HEK293 (cell line): ENCODE data around the gene PALMD.
A peak's percentile ranks its signal among the peaks of the same experiment; 100 is the strongest.

Experiments used
- CTCF ChIA-PET: fragments of 350-600 bp; formaldehyde crosslinking; extraction: SDS; loops from one replicate; lab custom pipeline; 2021; ENCODE audit warnings: antibody characterized with exemption; lab: Yijun Ruan, JAX
- POLR2A ChIA-PET: fragments of 300-600 bp; formaldehyde crosslinking; extraction: SDS; loops from one replicate; lab custom pipeline; 2020; ENCODE audit warnings: antibody characterized with exemption, inconsistent platforms; lab: Yijun Ruan, JAX
- H3K27ac ChIP-seq: fragments of 200-500 bp; sonication (Bioruptor generic); 2 replicates; pipeline ENCODE4 v1.5.1; 2014; ENCODE audit warnings: low read depth, low read length, control low read depth, inconsistent platforms; ENCODE audit errors: extremely low read depth
- H3K36me3 ChIP-seq, 2 experiments: fragments of 200-500 bp in 1 of 2; sonication (Bioruptor generic) in 1 of 2; 1 replicate in 1 of 2; 2 replicates in 1 of 2; pipeline ENCODE4 v1.5.1; 2014 to 2017; ENCODE audit warnings: inconsistent platforms in 2 of 2, low read length in 2 of 2; ENCODE audit not compliant: control insufficient read depth in 2 of 2, insufficient read depth in 1 of 2
- H3K4me1 ChIP-seq: fragments of 200-500 bp; sonication (Bioruptor generic); 2 replicates; pipeline ENCODE4 v1.5.1; 2014; ENCODE audit warnings: mild to moderate bottlenecking, low read length, inconsistent platforms; ENCODE audit not compliant: control insufficient read depth, insufficient read depth
- H3K4me3 ChIP-seq: 2 replicates; pipeline ENCODE4 v1.5.1; 2011; ENCODE audit warnings: low read depth, mild to moderate bottlenecking, control low read depth, low read length, moderate library complexity
- H3K9me3 ChIP-seq: fragments of 200-500 bp; sonication (Bioruptor generic); 2 replicates; pipeline ENCODE4 v1.5.1; 2014; ENCODE audit warnings: low read depth, low read length, inconsistent platforms; ENCODE audit not compliant: control insufficient read depth, insufficient read depth
- CTCF ChIP-seq: fragments of 450-650 bp; formaldehyde crosslinking; IDR thresholded peaks from 2 replicates; pipeline ENCODE4 v1.5.1; 2016; ENCODE audit warnings: missing biosample characterization, missing genetic modification characterization
- HOXA7 ChIP-seq: sonication (generic); formaldehyde crosslinking; IDR thresholded peaks from 2 replicates; pipeline ENCODE4 v1.8.1; 2022; ENCODE audit warnings: missing genetic modification reagents, borderline replicate concordance
- MYNN ChIP-seq: fragments of 450-650 bp; formaldehyde crosslinking; IDR thresholded peaks from 2 replicates; pipeline ENCODE4 v1.5.1; 2016; ENCODE audit warnings: missing biosample characterization, missing genetic modification characterization, borderline replicate concordance
- RBAK ChIP-seq: fragments of 450-650 bp; formaldehyde crosslinking; IDR thresholded peaks from 2 replicates; pipeline ENCODE4 v1.5.1; 2016; ENCODE audit warnings: missing biosample characterization, missing genetic modification characterization
- REST ChIP-seq: fragments of 450-650 bp; formaldehyde crosslinking; IDR thresholded peaks from 2 replicates; pipeline ENCODE4 v1.5.1; 2016; ENCODE audit warnings: missing biosample characterization, missing genetic modification characterization
- SP3 ChIP-seq: fragments of 450-650 bp; formaldehyde crosslinking; IDR thresholded peaks from 2 replicates; pipeline ENCODE4 v1.5.1; 2016; ENCODE audit warnings: missing biosample characterization, missing genetic modification characterization
- SP7 ChIP-seq: fragments of 450-650 bp; formaldehyde crosslinking; IDR thresholded peaks from 2 replicates; pipeline ENCODE4 v1.5.1; 2016; ENCODE audit warnings: missing biosample characterization, missing genetic modification characterization
- ZBTB20 ChIP-seq: fragments of 450-650 bp; formaldehyde crosslinking; IDR thresholded peaks from 2 replicates; pipeline ENCODE4 v1.5.1; 2016; ENCODE audit warnings: missing biosample characterization, missing genetic modification characterization
- ZBTB26 ChIP-seq: fragments of 450-650 bp; formaldehyde crosslinking; optimal IDR thresholded peaks from 2 replicates; pipeline ENCODE3; 2016; ENCODE audit warnings: missing biosample characterization, mild to moderate bottlenecking, missing genetic modification characterization
- ZBTB44 ChIP-seq: fragments of 450-650 bp; IDR thresholded peaks from 2 replicates; pipeline ENCODE4 v1.5.1; 2018; ENCODE audit warnings: missing biosample characterization, mild to moderate bottlenecking, missing genetic modification characterization
- ZFP69B ChIP-seq: fragments of 450-650 bp; formaldehyde crosslinking; IDR thresholded peaks from 2 replicates; pipeline ENCODE4 v1.5.1; 2016; ENCODE audit warnings: missing biosample characterization, missing genetic modification characterization
- ZNF10 ChIP-seq: fragments of 450-650 bp; formaldehyde crosslinking; IDR thresholded peaks from 2 replicates; pipeline ENCODE4 v1.5.1; 2017; ENCODE audit warnings: missing biosample characterization, missing genetic modification characterization
- ZNF174 ChIP-seq: fragments of 450-650 bp; formaldehyde crosslinking; IDR thresholded peaks from 2 replicates; pipeline ENCODE4 v1.5.0; 2017; ENCODE audit warnings: missing biosample characterization, mild to moderate bottlenecking, missing genetic modification characterization
- ZNF350 ChIP-seq: fragments of 450-650 bp; formaldehyde crosslinking; IDR thresholded peaks from 2 replicates; pipeline ENCODE4 v1.5.0; 2017; ENCODE audit warnings: missing biosample characterization, mild to moderate bottlenecking, missing genetic modification characterization
- ZNF426 ChIP-seq: fragments of 450-650 bp; formaldehyde crosslinking; IDR thresholded peaks from 2 replicates; pipeline ENCODE4 v1.5.1; 2017; ENCODE audit warnings: missing biosample characterization, missing genetic modification characterization, mild to moderate bottlenecking, inconsistent platforms, moderate library complexity
- ZNF473 ChIP-seq: fragments of 450-650 bp; formaldehyde crosslinking; IDR thresholded peaks from 2 replicates; pipeline ENCODE4 v1.5.1; 2017; ENCODE audit warnings: missing biosample characterization, missing genetic modification characterization
- ZNF600 ChIP-seq: fragments of 450-650 bp; formaldehyde crosslinking; IDR thresholded peaks from 2 replicates; pipeline ENCODE4 v1.5.1; 2016; ENCODE audit warnings: missing biosample characterization, missing genetic modification characterization
- ZNF610 ChIP-seq: fragments of 450-650 bp; formaldehyde crosslinking; IDR thresholded peaks from 2 replicates; pipeline ENCODE4 v1.5.1; 2016; ENCODE audit warnings: missing biosample characterization, missing genetic modification characterization, borderline replicate concordance
- ZNF654 ChIP-seq: fragments of 450-650 bp; formaldehyde crosslinking; IDR thresholded peaks from 2 replicates; pipeline ENCODE4 v1.5.1; 2016; ENCODE audit warnings: low read depth, missing biosample characterization, missing genetic modification characterization
- ZNF76 ChIP-seq: fragments of 450-650 bp; formaldehyde crosslinking; IDR thresholded peaks from 2 replicates; pipeline ENCODE4; 2016; ENCODE audit warnings: low read depth, missing biosample characterization, missing genetic modification characterization, borderline replicate concordance
- ZNF792 ChIP-seq: fragments of 450-650 bp; formaldehyde crosslinking; IDR thresholded peaks from 2 replicates; pipeline ENCODE4 v1.5.1; 2016; ENCODE audit warnings: missing biosample characterization, missing genetic modification characterization
- ZNF830 ChIP-seq: fragments of 450-650 bp; IDR thresholded peaks from 2 replicates; pipeline ENCODE4 v1.5.0; 2018; ENCODE audit warnings: missing biosample characterization, missing genetic modification characterization, low read depth, mild to moderate bottlenecking, moderate library complexity
- ZSCAN18 ChIP-seq: fragments of 450-650 bp; formaldehyde crosslinking; IDR thresholded peaks from 2 replicates; pipeline ENCODE4 v1.5.1; 2016; ENCODE audit warnings: missing biosample characterization, missing genetic modification characterization

The PALMD gene

GRCh38 chr1:99681583-99681982 lies 35.7 kb downstream of the PALMD start:
- H3K9me3 ChIP-seq, result no peaks in the 10 kb centered on the region
- POLR2A ChIA-PET, result no interaction called here
- H3K4me1 ChIP-seq, result peaks cover 11% of the 10 kb centered on the region
- H3K36me3 ChIP-seq, result no peaks in the 10 kb centered on the region
- H3K4me3 ChIP-seq, result no peak overlapping the region
- TF ChIP-seq ZNF654 (tag by site-specific recombination) (0 out of 2 replicates have a peak, but pooled peaks have one; percentile 14), MYNN (tag by site-specific recombination) (no peak), RBAK (no peak), CTCF (tag by site-specific recombination) (peak; percentile 56; the same call in 1 of the 2 replicates), ZNF10 (tag by site-specific recombination) (peak; percentile 24; the same call in 1 of the 2 replicates)
- CTCF ChIA-PET, result interaction anchor here (0.7 to 1.3 kb wide), 2 partner anchors 51 to 155 kb away, joined by 3 to 4 read pairs; no protein-coding TSS in a partner anchor
- no peak overlapping the region; the same call in 1 of the 2 replicates for H3K27ac ChIP-seq

- Histone ChIP-seq H3K9me3 (no peaks in the 10 kb centered on the region), H3K4me3 (no peak overlapping the region), H3K27ac (no peak overlapping the region), H3K36me3 (no peaks in the 10 kb centered on the region), H3K4me1 (peaks cover 11% of the 10 kb centered on the region)
- CTCF ChIA-PET, result interaction anchor here (1.3 to 1.7 kb wide), 2 partner anchors 9 to 155 kb away, joined by 3 to 5 read pairs; no protein-coding TSS in a partner anchor
- POLR2A ChIA-PET, result interaction anchor here (0.6 kb wide), 1 partner anchor 95 kb away, joined by 3 read pairs; no protein-coding TSS in a partner anchor
- TF ChIP-seq ZNF426 (tag by site-specific recombination), result no peak
- no peak for TF ChIP-seq ZNF610 (tag by site-specific recombination)
- TF ChIP-seq REST (tag by site-specific recombination), result no peak
- TF ChIP-seq ZSCAN18 (tag by site-specific recombination), result no peak
- 0 out of 2 replicates have a peak, but pooled peaks have one; percentile 29 for TF ChIP-seq ZNF600
- TF ChIP-seq SP3 (tag by site-specific recombination), result peak; percentile 53; the same call in 1 of the 2 replicates
- TF ChIP-seq ZNF350 (tag by site-specific recombination), result no peak
- no peak for TF ChIP-seq ZNF174
- TF ChIP-seq ZBTB44, result no peak
- TF ChIP-seq ZFP69B (tag by site-specific recombination), result 0 out of 2 replicates have a peak, but pooled peaks have one; percentile 64
- TF ChIP-seq ZNF76 (tag by site-specific recombination), result no peak
- TF ChIP-seq ZNF830 (tag by site-specific recombination), result no peak
- TF ChIP-seq HOXA7 (CRISPR knock-in tag), result no peak
- TF ChIP-seq SP7 (tag by site-specific recombination), result peak; percentile 55; the same call in 1 of the 2 replicates
- no peak for TF ChIP-seq ZNF473 (tag by site-specific recombination)
- TF ChIP-seq ZBTB26 (tag by site-specific recombination), result no peak
- no peak for TF ChIP-seq ZNF792 (tag by site-specific recombination)
- no peak for TF ChIP-seq ZBTB20 (tag by site-specific recombination)
Measured at GRCh38 chr1:99682291-99682751, 36.4 kb downstream of the PALMD start.
